ENCODE data around the gene LRRC27. TPM values are rescaled to one million over a fixed set of nuclear protein-coding genes. Genes with fewer than 3 reads are reported as not detected.
"Not testable (repeated sequence)": the region's sequence is repeated elsewhere in the genome, so short reads cannot be mapped to it uniquely, and the experiment has no call there.

Gene LRRC27
- polyA plus RNA-seq, 1 donor, result 33.8 TPM

DNA sequence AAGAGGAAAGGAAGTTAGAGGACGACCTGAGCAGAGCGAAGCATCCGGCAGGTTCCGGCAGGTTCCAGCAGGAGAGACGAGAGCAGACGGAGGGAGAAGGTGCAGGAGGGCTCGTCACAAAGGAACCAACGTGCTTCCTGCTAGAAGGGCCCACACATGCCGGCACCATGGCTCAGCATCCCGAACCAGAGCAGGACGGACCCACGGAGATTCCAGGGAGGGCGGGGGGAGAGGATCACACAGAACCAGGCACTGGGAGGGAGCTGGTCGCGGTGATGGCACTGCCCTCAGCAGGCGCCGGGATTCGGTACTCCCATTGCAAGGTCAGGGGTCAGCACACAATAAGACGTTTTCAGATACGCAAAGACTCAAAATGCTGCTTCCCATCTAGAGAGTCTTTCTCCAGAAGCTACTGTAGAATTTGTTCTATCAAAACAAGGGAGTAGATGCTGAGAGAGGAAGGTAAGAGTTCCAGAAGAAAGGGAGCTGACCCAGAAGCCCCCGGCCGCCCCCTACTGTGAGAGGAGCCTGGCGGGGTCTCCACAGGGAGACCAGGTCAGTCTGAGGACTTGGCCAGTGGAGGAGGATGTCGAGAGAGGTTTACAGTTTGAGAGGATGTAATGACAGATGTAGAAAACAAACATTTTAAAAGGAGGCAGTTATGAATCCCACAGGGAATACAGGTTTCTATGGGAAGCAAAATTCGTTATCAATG, 41.4 kb downstream of the LRRC27 start:
- DNase-seq, result no peak

DNA sequence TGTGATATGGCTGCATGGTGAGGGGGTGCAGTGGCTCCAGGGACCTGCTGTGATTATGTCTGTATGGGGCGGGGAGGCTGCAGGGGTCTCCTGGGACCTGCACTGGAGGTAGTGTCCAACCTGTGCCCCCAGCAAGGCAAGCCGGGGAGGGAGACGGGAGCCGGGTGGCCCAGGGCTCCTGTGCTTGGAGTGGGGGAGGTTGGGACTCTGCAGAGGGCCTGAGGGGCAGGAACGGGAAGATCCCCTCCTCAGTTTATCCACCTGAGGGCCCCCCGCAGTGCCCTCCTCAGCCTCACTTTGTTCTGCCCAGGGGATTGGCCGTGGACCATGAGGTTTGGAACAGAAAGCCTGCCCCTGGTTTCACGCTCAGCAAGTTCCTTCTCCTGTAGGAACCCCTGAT, 42.2 kb downstream of the LRRC27 start:
- no peak for DNase-seq

DNA sequence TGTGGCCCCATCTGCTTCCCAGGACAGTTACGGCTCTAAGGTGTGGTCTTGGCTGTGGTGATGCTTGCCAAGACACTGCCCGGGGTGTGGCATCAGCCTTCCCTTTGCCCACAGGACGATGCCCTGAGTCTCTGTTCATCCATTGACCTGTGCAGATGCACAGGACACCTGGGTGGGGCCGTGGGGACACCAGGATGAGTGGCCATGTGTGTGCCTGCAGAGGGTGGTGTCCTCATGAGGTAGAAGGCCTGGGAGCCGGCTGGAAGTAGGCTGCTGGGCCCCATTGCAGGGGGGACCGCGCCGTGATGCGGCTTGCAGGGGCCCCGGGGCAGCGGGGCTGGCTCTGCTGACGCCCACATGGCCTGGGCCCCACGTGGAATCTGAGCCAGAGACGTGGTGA, 42.6 kb downstream of the LRRC27 start:
- no peak for DNase-seq

DNA sequence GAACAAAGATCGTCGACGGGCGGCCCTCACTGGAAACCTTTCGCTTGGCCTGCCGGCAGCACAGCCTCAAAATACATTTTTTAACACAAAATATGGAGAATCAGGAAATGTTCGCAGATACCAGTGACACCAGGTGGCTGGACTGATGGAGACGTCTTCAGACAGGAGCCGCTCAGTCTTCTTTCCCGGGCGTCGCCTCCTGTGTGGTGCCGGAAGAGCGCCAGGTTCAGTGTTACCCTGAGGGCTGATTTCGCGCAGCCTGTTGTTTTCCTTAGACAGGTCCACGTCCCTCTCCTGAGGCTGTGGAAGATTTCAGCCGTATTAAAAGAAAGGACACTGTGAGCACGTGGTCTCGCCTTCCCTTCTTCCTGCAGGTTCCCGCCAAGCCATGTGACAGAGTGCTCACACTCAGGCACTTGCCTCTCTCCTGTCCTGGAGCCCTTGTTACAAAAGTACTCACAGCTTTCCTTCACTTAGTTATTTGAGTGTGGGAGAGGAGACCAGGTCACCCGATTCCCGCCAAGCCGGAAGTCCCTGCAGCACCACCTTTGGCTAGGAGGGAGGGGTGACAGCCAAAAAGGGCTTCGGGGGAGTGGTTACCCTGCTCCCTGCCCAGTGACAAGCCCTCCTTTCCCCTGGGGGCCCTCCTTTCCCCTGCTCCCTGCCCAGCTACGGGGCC, 43.3 kb downstream of the LRRC27 start:
- DNase-seq, result no peak

DNA sequence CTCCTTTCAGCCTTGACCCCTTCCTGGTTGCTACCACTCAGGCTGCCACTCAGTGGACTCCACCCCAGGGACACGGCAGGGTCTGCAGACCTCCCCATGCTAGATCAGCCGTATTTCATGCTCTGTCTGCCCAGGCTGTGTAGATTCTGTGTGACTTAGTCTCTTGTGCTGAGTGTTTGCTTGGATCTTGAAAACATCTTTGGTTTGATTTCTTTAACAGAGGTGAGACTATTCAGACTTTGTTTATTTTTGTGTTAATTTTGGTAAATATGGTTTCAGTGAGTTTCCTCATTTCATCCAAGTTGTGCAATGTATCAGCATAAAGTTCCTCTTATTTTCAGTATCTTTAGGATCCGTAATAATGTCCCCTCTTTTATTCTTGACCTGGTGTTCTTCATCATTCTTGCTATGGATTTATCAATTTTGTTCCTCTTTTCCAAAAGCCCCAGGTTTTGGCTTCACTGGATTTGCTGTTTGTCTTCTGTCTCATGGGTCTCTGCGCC, 43.9 kb downstream of the LRRC27 start:
- DNase-seq, result no peak

DNA sequence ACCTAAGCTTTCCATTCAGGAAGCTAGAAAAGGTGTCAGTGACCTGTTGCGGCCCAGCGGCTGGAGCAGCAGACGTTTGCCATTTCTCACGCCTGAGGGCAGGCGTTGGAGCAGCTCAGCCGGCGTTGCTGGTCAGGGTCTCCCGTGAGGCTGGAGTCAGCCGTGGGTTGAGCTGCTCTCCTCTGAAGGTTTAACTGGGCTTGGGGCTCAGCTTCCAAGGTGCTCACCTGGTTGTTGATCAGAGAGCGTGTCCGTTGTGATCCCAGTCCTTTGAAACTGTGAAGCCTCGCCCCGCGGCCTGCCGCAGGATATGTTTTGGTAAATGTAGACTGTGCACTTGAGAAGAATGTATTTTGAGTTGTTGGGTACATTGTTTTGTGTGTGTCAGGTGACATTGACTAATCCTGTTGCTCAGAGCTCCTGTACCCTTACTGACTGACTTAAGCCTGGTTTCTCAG, 44.4 kb downstream of the LRRC27 start:
- DNase-seq, result no peak

DNA sequence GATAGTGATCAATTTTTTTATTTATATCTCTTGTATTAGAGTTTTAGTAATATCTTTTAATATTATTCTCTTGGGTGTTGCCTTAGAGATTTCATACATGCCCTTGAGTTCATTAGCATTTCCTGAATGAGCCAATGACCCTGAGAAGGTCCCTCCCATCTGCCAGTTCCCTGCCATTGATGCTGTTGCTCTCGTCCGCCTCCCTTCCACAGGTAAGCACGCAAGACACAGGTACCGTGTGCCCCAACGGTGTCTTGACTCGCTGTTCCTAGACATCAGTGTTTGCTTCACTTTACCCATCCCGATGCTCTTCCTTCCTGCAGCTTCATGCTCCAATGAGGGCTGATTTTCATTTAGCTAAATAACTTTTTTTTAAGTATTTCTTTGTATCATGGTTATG, 45.3 kb downstream of the LRRC27 start:
- no peak for DNase-seq

DNA sequence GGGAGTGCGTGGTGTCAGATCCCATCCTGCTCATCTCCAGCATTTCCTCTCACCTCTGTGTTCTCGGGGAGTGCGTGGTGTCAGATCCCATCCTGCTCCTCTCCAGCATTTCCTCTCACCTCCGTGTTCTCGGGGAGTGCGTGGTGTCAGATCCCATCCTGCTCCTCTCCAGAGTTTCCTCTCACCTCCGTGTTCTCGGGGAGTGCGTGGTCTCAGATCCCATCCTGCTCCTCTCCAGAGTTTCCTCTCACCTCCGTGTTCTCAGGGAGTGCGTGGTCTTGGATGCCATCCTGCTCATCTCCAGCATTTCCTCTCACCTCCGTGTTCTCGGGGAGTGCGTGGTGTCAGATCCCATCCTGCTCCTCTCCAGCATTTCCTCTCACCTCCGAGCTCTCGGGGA, 47.0 kb downstream of the LRRC27 start:
- not testable (repeated sequence) for DNase-seq

DNA sequence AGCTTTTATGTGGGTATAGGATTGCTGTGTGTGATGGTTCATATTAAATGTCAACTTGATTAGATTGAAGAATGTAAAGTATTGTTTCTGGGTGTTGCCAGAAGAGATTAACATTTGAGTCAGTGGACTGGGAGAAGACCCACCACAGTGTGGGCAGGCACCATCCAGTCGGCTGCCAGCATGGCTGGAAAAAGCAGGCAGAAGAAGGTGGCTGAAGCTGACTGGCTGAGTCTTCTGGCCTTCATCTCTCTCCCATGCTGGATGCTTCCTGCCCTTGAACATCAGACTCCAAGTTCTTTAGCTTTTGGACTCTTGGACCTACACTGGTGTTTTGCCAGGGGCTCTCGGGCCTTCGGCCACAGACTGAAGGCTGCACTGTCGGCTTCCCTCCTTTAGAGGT, 49.0 kb downstream of the LRRC27 start:
- not testable (repeated sequence) for DNase-seq

DNA sequence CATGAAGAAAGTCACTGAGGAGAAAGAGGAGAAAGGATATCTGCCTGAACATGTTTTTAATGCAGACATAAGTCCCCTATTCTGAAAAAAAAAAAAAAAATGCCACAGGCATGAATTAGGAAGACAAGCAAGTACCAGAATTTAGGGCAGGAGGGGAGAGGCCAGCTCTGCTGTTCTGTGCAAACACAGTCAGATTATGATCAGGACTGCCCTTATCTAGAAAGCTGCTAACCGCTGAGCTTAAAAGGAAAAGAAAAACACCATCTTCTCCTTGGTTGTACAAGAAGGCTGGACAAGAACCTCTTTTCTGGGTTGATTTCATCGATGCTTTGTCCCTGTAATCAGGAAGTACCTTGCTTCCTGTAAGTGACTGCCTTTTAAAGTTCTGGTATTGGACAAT, 49.7 kb downstream of the LRRC27 start:
- DNase-seq, result no peak

DNA sequence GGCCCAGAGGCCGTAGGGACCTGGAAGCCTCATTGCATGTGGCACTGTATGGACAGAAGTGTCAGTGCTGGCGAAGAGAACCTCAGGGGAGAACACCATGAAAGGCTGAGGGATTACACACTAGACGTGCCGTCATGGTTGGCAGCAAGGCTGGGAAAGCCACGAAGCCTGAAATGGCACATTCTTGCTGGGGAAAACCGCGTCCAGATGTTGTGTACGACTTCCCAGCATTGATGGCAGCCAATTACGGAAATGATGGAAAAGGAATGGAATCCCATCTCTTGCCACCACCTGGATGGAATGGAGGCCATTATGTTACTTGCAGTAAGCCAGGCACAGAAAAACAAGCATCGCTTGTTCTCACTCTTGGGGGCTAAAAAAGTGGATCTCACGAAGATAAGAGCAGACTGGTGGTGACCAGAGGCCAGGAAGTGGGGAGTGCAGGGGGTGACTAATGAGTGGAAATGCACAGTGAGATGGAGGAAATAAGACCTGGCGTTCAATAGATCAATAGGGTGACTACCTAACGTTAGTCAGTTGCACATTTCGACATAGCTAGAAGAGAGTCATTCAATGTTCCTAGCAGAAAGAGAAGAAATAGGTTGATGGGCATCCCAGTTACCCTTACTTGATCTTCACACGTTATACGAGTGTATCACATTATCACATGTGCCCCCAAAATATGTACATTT, 50.4 kb downstream of the LRRC27 start:
- DNase-seq, result no peak

DNA sequence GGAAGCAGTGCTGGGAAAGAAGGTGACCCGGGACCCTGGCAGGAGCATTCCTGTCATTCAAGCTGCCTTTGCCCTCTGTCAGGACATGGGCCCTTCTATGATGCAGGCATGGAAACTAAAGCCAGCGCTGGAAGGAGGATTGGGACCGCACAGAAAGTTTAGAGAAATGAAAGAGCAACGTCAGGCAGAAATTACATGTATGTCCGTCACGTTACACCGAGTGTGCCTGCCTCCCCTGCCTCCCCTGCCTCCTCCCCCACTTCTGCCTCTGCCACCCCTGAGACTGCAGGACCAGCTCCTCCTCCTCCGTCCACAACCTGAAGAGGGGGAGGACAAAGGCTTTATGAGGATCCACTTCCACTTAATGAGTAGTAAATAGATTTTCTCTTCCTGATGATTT, 51.1 kb downstream of the LRRC27 start:
- no peak for DNase-seq

DNA sequence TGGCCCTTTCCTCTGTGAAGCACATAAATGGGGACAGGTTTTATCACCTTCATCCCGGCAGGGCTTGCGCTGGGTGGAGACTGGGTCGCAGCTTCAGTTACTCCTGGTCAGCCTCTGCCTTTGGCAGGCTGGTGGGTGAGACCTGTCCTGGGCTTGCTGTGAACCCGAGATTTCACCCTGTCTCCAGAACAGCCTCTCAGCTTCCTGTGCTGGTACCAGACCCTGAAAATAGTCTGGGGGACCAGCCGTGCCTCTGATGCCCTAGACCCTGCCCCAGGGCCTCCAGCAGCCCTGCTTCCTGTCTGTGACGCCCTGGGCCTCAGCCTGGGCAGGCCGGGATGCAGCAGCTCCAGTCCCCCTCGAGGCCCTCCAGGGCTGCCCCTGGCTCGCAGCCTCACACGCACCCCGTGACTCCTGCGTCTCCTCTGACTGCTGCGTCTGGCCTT, 51.8 kb downstream of the LRRC27 start:
- no peak for DNase-seq

DNA sequence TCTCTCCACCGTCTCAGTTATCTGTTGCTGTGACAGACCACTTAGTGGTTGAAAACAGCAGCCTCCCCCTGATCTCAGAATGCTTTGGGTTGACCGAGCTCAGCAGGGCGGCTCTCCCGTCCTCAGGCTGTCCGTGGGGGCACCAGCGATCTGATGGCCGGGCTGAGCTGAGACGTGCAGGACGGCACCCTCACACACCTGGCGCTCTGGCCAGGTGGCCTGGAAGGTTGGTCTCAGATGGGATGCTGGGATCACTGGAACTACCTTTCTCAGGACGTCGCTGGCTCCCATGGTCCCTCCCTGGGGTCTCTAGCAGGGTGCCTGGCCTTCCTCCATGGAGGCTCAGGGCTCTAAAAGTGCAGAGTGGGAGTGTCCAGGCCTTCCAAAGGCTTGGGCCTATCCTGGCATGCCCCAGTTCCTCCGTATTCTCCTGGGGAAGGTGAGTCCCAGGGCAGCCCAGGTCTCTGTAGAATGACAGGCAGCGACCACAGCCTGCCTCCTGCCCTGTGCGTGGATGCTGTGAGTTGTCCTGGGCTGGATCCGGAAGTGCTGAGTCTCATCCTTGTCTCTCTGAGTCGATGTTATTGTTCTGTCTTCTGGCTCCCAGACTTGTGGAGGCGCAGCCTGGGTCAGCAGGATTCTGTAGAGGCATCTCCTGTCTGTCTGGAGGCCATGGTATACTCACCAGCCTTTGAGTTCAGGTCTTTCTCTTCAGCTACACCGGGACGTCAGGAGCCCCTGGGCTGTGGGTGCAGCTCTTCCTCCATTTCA, 52.8 kb downstream of the LRRC27 start:
- DNase-seq, result no peak

DNA sequence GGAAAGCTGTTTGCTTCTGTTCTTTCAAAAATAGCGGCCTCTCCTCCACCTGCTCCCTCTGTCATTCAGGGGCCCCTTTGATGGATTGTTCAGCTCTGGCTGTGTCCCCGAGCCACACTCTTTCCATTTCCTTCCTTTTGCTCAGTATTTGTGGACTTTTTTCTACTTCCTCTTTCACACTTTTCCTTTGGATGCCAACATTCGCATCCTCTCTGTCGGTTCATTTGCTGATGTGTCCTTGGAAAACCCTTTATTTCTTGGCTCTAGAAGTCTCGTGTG, 53.3 kb downstream of the LRRC27 start:
- no peak for DNase-seq

DNA sequence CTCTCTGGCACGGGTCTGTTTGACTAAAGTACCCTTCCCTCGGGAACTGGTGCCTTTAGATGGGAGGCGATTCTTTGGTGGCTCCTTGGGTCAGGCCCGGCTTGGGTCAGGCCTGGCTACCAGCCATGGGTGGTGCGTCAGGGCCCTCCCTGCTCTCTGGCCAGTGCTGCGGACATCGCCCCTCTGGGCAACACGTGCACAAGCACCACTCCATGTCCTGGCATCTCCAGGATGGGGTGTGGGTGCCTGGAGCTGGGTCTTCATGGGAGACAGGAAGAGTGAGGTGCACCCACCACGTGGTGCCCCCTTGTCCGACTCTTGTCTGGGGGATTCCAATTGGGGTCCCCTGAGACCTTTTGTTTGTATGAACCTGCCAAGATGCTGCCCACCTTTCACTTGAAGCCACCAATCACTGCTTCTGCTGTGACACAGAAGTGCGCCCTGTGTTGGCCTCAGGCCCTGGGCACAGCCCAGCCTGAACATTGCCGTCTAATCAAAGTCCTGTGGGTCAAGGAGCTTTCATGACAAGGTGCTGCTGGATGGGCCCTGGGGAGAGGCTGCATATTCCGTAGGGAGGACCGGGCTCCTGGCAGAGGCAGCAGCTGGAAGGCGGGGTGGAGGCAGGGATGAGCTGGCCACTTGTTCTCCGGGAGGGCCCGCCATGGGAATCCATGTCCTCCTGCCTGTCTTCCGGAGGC, 53.9 kb downstream of the LRRC27 start:
- no peak for DNase-seq

DNA sequence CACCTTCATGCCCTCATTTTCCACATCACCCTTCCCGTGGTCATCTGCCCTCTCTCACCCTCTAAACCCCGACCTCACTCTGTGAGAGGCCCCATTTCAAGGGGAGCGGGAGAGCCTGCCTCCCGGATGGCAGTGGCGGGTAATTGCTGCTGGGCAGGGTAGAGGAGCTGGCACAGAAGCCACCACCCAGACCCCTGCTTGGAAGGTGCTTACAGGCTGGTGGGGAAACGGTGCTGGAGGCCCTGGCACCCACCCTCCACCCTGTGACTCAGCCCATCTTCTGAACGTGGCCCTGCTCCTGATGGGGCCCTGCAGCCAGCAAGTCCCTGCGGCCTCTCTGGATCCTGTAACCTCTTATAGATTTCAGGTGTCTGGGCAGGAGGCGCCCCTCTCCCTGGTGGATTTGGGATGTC, 54.4 kb downstream of the LRRC27 start:
- no peak for DNase-seq

DNA sequence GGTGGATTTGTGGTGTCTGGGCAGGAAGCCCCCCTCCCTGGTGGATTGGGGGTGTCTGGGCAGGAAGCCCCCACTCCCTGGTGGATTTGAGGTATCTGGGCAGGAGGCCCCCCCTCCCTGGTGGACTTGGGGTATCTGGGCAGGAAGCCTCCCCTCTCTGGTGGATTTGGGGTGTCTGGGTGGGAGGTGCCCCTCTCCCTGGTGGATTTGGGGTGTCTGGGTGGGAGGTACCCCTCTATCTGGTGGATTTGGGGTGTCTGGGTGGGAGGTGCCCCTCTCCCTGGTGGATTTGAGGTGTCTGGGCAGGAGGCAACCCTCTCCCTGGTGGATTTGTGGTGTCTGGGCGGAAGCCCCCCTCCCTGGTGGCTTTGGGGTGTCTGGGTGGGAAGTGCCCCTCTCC, 54.9 kb downstream of the LRRC27 start:
- DNase-seq, result not testable (repeated sequence)

DNA sequence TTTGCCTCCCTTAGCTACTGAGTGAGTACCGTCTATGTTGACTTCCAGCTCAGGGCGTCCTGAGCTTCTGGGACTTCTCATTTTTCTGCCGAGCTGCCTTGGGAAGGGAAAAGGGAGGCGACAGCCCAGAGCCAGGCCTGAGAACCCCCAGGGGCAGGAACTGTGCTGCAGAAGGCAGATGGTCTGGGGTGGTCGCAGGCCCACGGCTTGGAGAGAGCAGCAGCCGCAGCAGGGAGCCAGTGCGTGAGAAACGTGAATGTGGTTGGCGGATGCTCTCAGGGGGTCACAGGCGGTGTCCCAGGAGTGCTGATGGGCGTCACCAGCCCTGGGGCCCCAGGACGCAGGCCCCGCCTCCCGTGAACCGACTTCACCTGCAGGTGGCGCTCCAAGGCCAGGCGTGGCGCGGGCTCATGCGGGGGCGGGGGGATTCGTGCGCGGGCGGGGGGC, 55.8 kb downstream of the LRRC27 start:
- no peak for DNase-seq

DNA sequence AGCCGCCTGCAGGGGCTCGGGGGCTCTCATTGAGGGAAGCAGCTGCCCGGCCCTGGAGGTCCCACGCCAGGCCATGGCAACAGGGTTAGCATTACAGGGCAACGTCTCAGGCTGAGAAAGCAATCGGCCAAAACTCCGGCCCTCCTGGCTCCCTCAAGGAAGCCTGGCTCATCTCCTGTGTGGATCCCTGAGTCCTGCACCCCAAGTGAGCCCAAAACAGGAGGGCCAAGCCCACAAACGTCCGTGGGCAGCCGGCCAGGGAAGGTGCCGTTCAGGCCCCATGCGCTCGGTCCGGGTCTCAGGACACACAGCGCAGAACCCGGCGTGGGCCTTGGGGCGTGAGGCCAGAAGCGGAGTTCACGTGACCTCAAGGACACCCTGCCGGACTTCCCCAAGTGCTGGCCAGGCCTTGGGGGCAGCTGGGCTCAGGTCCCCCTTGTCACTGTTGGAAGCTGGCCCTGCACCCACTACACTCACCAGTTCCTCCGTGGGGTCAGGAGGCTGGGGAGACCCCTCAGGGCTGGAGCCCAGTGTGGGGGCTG, 57.0 kb downstream of the LRRC27 start:
- DNase-seq, result no peak

DNA sequence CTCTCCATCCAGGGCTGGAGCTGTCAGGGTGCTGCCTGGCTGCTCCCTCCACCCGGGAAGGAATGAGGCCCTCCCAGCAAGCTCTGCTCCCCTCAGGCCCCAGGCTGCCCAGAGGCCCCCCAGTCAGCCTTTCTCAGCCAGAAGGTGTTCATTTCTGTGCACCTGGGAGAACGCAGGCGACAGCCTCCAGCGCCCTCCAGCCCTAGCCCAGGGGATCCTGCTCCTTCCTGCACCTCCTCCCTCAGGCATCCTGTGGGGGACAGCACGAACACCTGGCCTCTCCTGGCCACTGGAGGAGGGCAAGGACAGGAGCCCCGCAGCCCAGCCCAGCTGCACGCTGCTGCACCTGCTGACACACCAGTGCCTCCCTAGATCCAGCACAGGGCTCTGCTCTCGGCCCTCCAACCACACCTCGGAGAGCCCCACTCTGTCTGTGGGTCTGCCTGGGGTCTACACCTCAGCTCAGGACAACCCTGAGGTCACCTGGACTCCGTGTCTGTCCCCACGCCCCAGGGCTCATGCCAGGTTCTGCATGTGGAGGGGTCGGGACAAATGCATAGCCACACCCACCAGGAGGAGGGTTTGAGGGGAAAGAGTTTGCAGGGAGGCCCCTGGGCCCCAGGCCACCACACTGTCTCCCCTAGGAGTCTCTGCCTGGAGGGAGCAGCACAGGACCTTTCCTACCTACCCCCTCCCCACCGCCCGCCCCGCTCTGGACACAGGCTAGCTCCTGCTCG, 57.6 kb downstream of the LRRC27 start:
- DNase-seq, result no peak
